Kidney glomerular epithelial cell (primary cell): ENCODE measurements around the gene HCN2.
"Not testable (repeated sequence)": the region's sequence is repeated elsewhere in the genome, so short reads cannot be mapped to it uniquely, and the experiment has no call there.

Experiments
- DNase-seq: peaks from one replicate; lab custom pipeline; 2025; lab: John Stamatoyannopoulos, UW

Gene HCN2

GRCh38 chr19:605061-605971, 15.6 kb downstream of the HCN2 start:
- DNase-seq = not testable (repeated sequence)

GRCh38 chr19:607301-608154, 17.8 kb downstream of the HCN2 start:
- no peak for DNase-seq

- no peak for DNase-seq
These were observed 18.7 kb downstream of the HCN2 start for GRCh38 chr19:608155-609003.

- DNase-seq = no peak
These were observed 19.3 kb downstream of the HCN2 start for GRCh38 chr19:609004-609346.

GRCh38 chr19:610071-610800, 20.6 kb downstream of the HCN2 start:
- no peak for DNase-seq

GRCh38 chr19:610801-611480, 21.3 kb downstream of the HCN2 start:
- no peak for DNase-seq

GRCh38 chr19:611481-611868, 21.8 kb downstream of the HCN2 start:
- peak; percentile 22 for DNase-seq

- no peak for DNase-seq
These were observed 23.3 kb downstream of the HCN2 start for GRCh38 chr19:612941-613340.

- DNase-seq = no peak
These were observed 24.3 kb downstream of the HCN2 start for GRCh38 chr19:613732-614567.

GRCh38 chr19:615619-616018, 25.9 kb downstream of the HCN2 start:
- DNase-seq = no peak

GRCh38 chr19:616062-616700, 26.5 kb downstream of the HCN2 start:
- DNase-seq = no peak

- no peak for DNase-seq
These were observed 27.3 kb downstream of the HCN2 start for GRCh38 chr19:616747-617526.

- DNase-seq = no peak
These were observed 28.0 kb downstream of the HCN2 start for GRCh38 chr19:617551-618246.

- no peak for DNase-seq
These were observed 28.6 kb downstream of the HCN2 start for GRCh38 chr19:618247-618619.

- no peak for DNase-seq
These were observed 29.1 kb downstream of the HCN2 start for GRCh38 chr19:618674-619285.

- DNase-seq = no peak
These were observed 29.8 kb downstream of the HCN2 start for GRCh38 chr19:619286-620002.
